GM12878 (cell line): ENCODE data around the gene MEX3B.

Experiments
- CEBPB ChIP-seq, 2 experiments: fragments of 150-350 bp in 1 of 2; IDR thresholded peaks; 2 replicates each; pipeline ENCODE4 v1.6.1; 2012 to 2014; ENCODE audit warnings: low read depth in 2 of 2, low read length in 2 of 2, borderline replicate concordance in 1 of 2, inconsistent platforms in 1 of 2
- MAX ChIP-seq: IDR thresholded peaks from 2 replicates; pipeline ENCODE4 v1.6.1; 2012; ENCODE audit warnings: low read depth, low read length, improper control_type of control experiment

- no peak for TF ChIP-seq MAX
- no peak for TF ChIP-seq CEBPB (IDR thresholded peaks at IDR 0.05; ENCODE audit: borderline replicate concordance in 1 of 2, low read depth in 2 of 2, low read length in 2 of 2)
These were observed 27.6 kb downstream of the MEX3B start for GRCh38 chr15:82018201-82018600.
